Ovary (tissue), 9 donors: ENCODE measurements around the gene RAET1G. TPM values are rescaled to one million over a fixed set of nuclear protein-coding genes. Genes with fewer than 3 reads are reported as not detected.
"Not testable (repeated sequence)": the region's sequence is repeated elsewhere in the genome, so short reads cannot be mapped to it uniquely, and the experiment has no call there.

Experiments
- DNase-seq, 5 donors: peaks; one replicate each; pipeline ENCODE4 v3.0.0-alpha.2; 2019 to 2020
- H3K27ac ChIP-seq, 2 donors: fragments of 200-600 bp; one replicate each; pipeline versions ENCODE4 v1.5.1 to v1.8.0; 2019 to 2022
- H3K27me3 ChIP-seq: fragments of 200-600 bp; one replicate; pipeline ENCODE4 v1.8.0; 2022
- H3K36me3 ChIP-seq: fragments of 200-600 bp; sonication (generic); one replicate; pipeline ENCODE4 v1.5.1; 2019
- H3K4me1 ChIP-seq: one replicate; pipeline ENCODE4 v1.8.1; 2013; ENCODE audit warnings: mild to moderate bottlenecking, moderate library complexity; ENCODE audit not compliant: insufficient read depth
- H3K4me3 ChIP-seq: fragments of 200-600 bp; sonication (generic); one replicate; pipeline ENCODE4 v1.5.1; 2017
- H3K9me3 ChIP-seq, 2 donors: fragments of 200-600 bp in 1 of 2; sonication (generic) in 1 of 2; one replicate each; pipeline versions ENCODE4 v1.5.1 to v1.8.1; 2013 to 2019; ENCODE audit warnings: mild to moderate bottlenecking in 1 of 2, moderate library complexity in 1 of 2
- CTCF ChIP-seq, 3 donors: fragments of 450-650 bp in 2 of 3; fragments of 200-600 bp in 1 of 3; IDR thresholded peaks; one replicate each; pipeline versions ENCODE4 v1.5.1 to v1.8.0; 2016 to 2022; ENCODE audit warnings: antibody characterized with exemption in 3 of 3, mild to moderate bottlenecking in 1 of 3
- EP300 ChIP-seq: sonication (generic); formaldehyde crosslinking; IDR thresholded peaks from one replicate; pipeline ENCODE4 v1.6.1; 2017; ENCODE audit warnings: antibody characterized with exemption
- POLR2A ChIP-seq: fragments of 450-650 bp; IDR thresholded peaks from one replicate; pipeline ENCODE4 v1.6.1; 2017; ENCODE audit warnings: antibody characterized with exemption, mild to moderate bottlenecking, moderate library complexity
- WGBS, 3 donors: extraction: QIAGEN DNeasy Blood & Tissue Kit in 1 of 3; methylation state at CpG; one replicate each; pipeline versions ENCODE4 v1.1.5 to v1.1.7; 2013 to 2017; 5-methylcytosine and 5-hydroxymethylcytosine counted together
- intact Hi-C, 4 donors: fragments of 100-400 bp; cut with DNase I; formaldehyde crosslinking; loops; one replicate each; pipeline versions ENCODE4 v1.11.0 to v1.15.1; 2022 to 2023
- polyA plus RNA-seq, 2 donors: library from polyadenylated mRNA; stranded (reverse); fragments of 200-250 nt in 1 of 2; fragments of 350-450 nt in 1 of 2; fragmentation: Illumina TruSeq in 1 of 2; extraction: RNeasy Lipid Tissue Mini Kit (QIAGEN cat#74804) in 1 of 2; gene quantifications; one replicate each; pipeline ENCODE4 v1.2.3, GENCODE V29; 2013 to 2014
- total RNA-seq, 7 donors: library from RNA; depleted of rRNA in 2 of 7; stranded (reverse); fragments of >200 nt in 2 of 7; fragmentation: NEBNext Ultra II Directional in 3 of 7; extraction: Animal tissue kit (Norgen Biotek cat#: 25700) in 3 of 7; gene quantifications; one replicate each; pipeline versions ENCODE4 v1.1.0 to v1.2.4, GENCODE V29; 2016 to 2023
- donor health status: DM: no; HTN: no; CAD: no; lungs with moderate emphysema.
- donor health status: DM: no; HTN: no; CAD: no.
- donor health status: Bipolar disorder and iron deficiency.
- donor health status: DM: yes; HTN: yes; CAD: no.
- donor health status: DM: no; HTN: no; CAD: no.
- donor health status: DM: yes; HTN: yes; CAD: no.

RAET1G gene
- total and polyA plus RNA-seq, 9 donors, result 0.42 to 1.5 (median 0.77) TPM; not detected in 1

GRCh38 chr6:149924933-149925252 is 2.0 kb upstream of the RAET1G start:
- TF ChIP-seq EP300 (no peak), CTCF (IDR thresholded peaks at IDR 0.05) (no peak), POLR2A (no peak)
- no peak overlapping the region for H3K4me3 ChIP-seq
- peak in 2 of 5 donors; percentile 25 to 35 for DNase-seq
- H3K36me3 ChIP-seq, result no peaks in the 10 kb centered on the region
- no peaks in the 10 kb centered on the region for H3K27me3 ChIP-seq
- H3K4me1 ChIP-seq, result peaks cover 7% of the 10 kb centered on the region
- intact Hi-C loops, result loop anchor here (2.0 to 10.0 kb wide), 5 partner anchors 60 to 380 kb away; partner anchors contain the start of genes LRP11 (in 1 of the 4) and PPIL4 (in 1 of the 4)
- WGBS, 3 donors, result 85 to 90% (median 86%) methylated on average over 4 of the region's 4 CpGs
- H3K27ac ChIP-seq, result no peak overlapping the region
- H3K9me3 ChIP-seq, result no peaks in the 10 kb centered on the region

GRCh38 chr6:149924206-149924932 is 1.4 kb upstream of the RAET1G start:
- no peaks in the 10 kb centered on the region for H3K36me3 ChIP-seq
- no peaks in the 10 kb centered on the region for H3K27me3 ChIP-seq
- intact Hi-C loops, result loop anchor here in 3 of 4 donors (2.0 to 10.0 kb wide), 4 partner anchors 60 to 380 kb away; partner anchors contain the start of genes LRP11 (in 1 of the 3) and PPIL4 (in 1 of the 3)
- peak in 2 of 5 donors; percentile 13 to 28 for DNase-seq
- no peak for TF ChIP-seq POLR2A
- no peak for TF ChIP-seq EP300
- no peak for TF ChIP-seq CTCF (IDR thresholded peaks at IDR 0.05)
- no peaks in the 10 kb centered on the region for H3K9me3 ChIP-seq
- H3K4me1 ChIP-seq, result peaks cover 7% of the 10 kb centered on the region
- WGBS, 3 donors, result 86 to 91% (median 90%) methylated on average over 9 of the region's 9 CpGs
- no peak overlapping the region for H3K27ac ChIP-seq
- no peak overlapping the region for H3K4me3 ChIP-seq

- no peaks in the 10 kb centered on the region for H3K36me3 ChIP-seq
- WGBS, 3 donors, result 21 to 24% (median 23%) methylated on average over 33 of the region's 33 CpGs
- no peaks in the 10 kb centered on the region for H3K27me3 ChIP-seq
- H3K4me3 ChIP-seq, result peak overlapping the region; percentile 47
- no peaks in the 10 kb centered on the region for H3K9me3 ChIP-seq
- TF ChIP-seq EP300, result no peak
- peaks cover 7% of the 10 kb centered on the region for H3K4me1 ChIP-seq
- no peak for DNase-seq
- intact Hi-C loops, result loop anchor here in 3 of 4 donors (5.0 to 10.0 kb wide), 3 partner anchors 59 to 379 kb away; partner anchors contain the start of genes LRP11 (in 1 of the 3) and PPIL4 (in 1 of the 3)
- no peak overlapping the region for H3K27ac ChIP-seq
Observed at GRCh38 chr6:149923327-149923986, 536 bp upstream of the RAET1G start.

GRCh38 chr6:149922091-149922490 is 830 bp downstream of the RAET1G start:
- not testable (repeated sequence) for H3K36me3 ChIP-seq, H3K4me3 ChIP-seq, H3K9me3 ChIP-seq, H3K27me3 ChIP-seq, H3K27ac ChIP-seq, H3K4me1 ChIP-seq
- DNase-seq, result peak in 2 of 5 donors; percentile 22 to 29
- 30 to 49% (median 41%) methylated on average over 5 of the region's 5 CpGs for WGBS, 3 donors
- intact Hi-C loops, result loop anchor here in 3 of 4 donors (5.0 to 10.0 kb wide), 3 partner anchors 57 to 377 kb away; partner anchors contain the start of genes LRP11 (in 1 of the 3) and PPIL4 (in 1 of the 3)

- TF ChIP-seq POLR2A (no peak), EP300 (no peak), CTCF (IDR thresholded peaks at IDR 0.05) (no peak)
- no peaks in the 10 kb centered on the region for H3K9me3 ChIP-seq
- no peaks in the 10 kb centered on the region for H3K27me3 ChIP-seq
- peak in 2 of 5 donors; percentile 16 to 18 for DNase-seq
- peaks cover 7% of the 10 kb centered on the region for H3K4me1 ChIP-seq
- H3K4me3 ChIP-seq, result no peak overlapping the region
- no peaks in the 10 kb centered on the region for H3K36me3 ChIP-seq
- no peak overlapping the region for H3K27ac ChIP-seq
- 78 to 91% (median 90%) methylated on average over 6 of the region's 6 CpGs for WGBS, 3 donors
- intact Hi-C loops, result loop anchor here in 3 of 4 donors (5.0 to 10.0 kb wide), 3 partner anchors 57 to 377 kb away; partner anchors contain the start of genes LRP11 (in 1 of the 3) and PPIL4 (in 1 of the 3)
Observed at GRCh38 chr6:149921361-149921760, 1.6 kb downstream of the RAET1G start.
